Ectodermal cell (in vitro differentiated cells): ENCODE results near the gene UBAC2.
"Not testable (repeated sequence)": the region's sequence is repeated elsewhere in the genome, so short reads cannot be mapped to it uniquely, and the experiment has no call there.

Experiments
- H3K27ac ChIP-seq: 2 replicates; pipeline ENCODE4 v1.7.0; 2013; ENCODE audit warnings: mild to moderate bottlenecking, low read depth, low read length; ENCODE audit not compliant: insufficient read depth, poor library complexity, severe bottlenecking
- H3K27me3 ChIP-seq: 2 replicates; pipeline ENCODE4 v1.7.0; 2013; ENCODE audit warnings: mild to moderate bottlenecking, low read length; ENCODE audit not compliant: insufficient read depth, control insufficient read depth, poor library complexity, severe bottlenecking
- H3K36me3 ChIP-seq: one replicate; pipeline ENCODE4 v1.7.0; 2013; ENCODE audit warnings: low read length; ENCODE audit not compliant: control insufficient read depth, insufficient read depth
- H3K4me1 ChIP-seq: one replicate; pipeline ENCODE4 v1.7.0; 2013; ENCODE audit warnings: low read length; ENCODE audit not compliant: control insufficient read depth, insufficient read depth
- H3K4me3 ChIP-seq: 2 replicates; pipeline ENCODE4 v1.7.0; 2013; ENCODE audit warnings: low read depth, low read length, control low read depth; ENCODE audit not compliant: insufficient read depth
- H3K9me3 ChIP-seq: 2 replicates; pipeline ENCODE4 v1.7.0; 2013; ENCODE audit warnings: mild to moderate bottlenecking, low read length, moderate library complexity; ENCODE audit not compliant: control insufficient read depth
- WGBS, 2 experiments: methylation state at CpG; one replicate each; pipeline ENCODE4 v1.1.7; 2013; ENCODE audit warnings: missing lambda C conversion rate in 2 of 2; 5-methylcytosine and 5-hydroxymethylcytosine counted together

The UBAC2 gene

GRCh38 chr13:99221567-99222239 is 21.0 kb downstream of the UBAC2 start:
- WGBS, 2 experiments: 90 to 93% methylated on average over 8 of the region's 8 CpGs
- no peaks in the 10 kb centered on the region for H3K9me3 ChIP-seq
- H3K27me3 ChIP-seq: no peaks in the 10 kb centered on the region
- no peak overlapping the region for H3K4me3 ChIP-seq
- H3K4me1 ChIP-seq: peaks cover 9% of the 10 kb centered on the region
- H3K36me3 ChIP-seq: no peaks in the 10 kb centered on the region
- H3K27ac ChIP-seq: no peak overlapping the region

GRCh38 chr13:99223587-99223986 is 22.9 kb downstream of the UBAC2 start:
- no peaks in the 10 kb centered on the region for H3K9me3 ChIP-seq
- 100% methylated on average over 1 of the region's 1 CpG for WGBS, 2 experiments
- no peaks in the 10 kb centered on the region for H3K27me3 ChIP-seq
- H3K27ac ChIP-seq: no peak overlapping the region
- H3K4me3 ChIP-seq: no peak overlapping the region
- no peaks in the 10 kb centered on the region for H3K36me3 ChIP-seq
- peaks cover 2% of the 10 kb centered on the region for H3K4me1 ChIP-seq

GRCh38 chr13:99224021-99224420 is 23.4 kb downstream of the UBAC2 start:
- Histone ChIP-seq H3K36me3 (no peaks in the 10 kb centered on the region), H3K4me3 (no peak overlapping the region), H3K9me3 (no peaks in the 10 kb centered on the region), H3K27ac (no peak overlapping the region), H3K27me3 (no peaks in the 10 kb centered on the region), H3K4me1 (no peaks in the 10 kb centered on the region)
- 77 to 81% methylated on average over 2 of the region's 2 CpGs for WGBS, 2 experiments

- Histone ChIP-seq H3K27ac (no peak overlapping the region), H3K27me3 (no peaks in the 10 kb centered on the region), H3K9me3 (no peaks in the 10 kb centered on the region), H3K4me3 (no peak overlapping the region), H3K36me3 (no peaks in the 10 kb centered on the region), H3K4me1 (no peaks in the 10 kb centered on the region)
- 84 to 86% methylated on average over 4 of the region's 4 CpGs for WGBS, 2 experiments
These were observed 24.4 kb downstream of the UBAC2 start for GRCh38 chr13:99225078-99225477.

GRCh38 chr13:99226513-99226912 is 25.9 kb downstream of the UBAC2 start:
- no peaks in the 10 kb centered on the region for H3K36me3 ChIP-seq
- H3K4me1 ChIP-seq: no peaks in the 10 kb centered on the region
- H3K27ac ChIP-seq: no peak overlapping the region
- H3K4me3 ChIP-seq: no peak overlapping the region
- H3K9me3 ChIP-seq: no peaks in the 10 kb centered on the region
- no peaks in the 10 kb centered on the region for H3K27me3 ChIP-seq
- WGBS, 2 experiments: 91 to 95% methylated on average over 2 of the region's 2 CpGs

GRCh38 chr13:99227331-99227900 is 26.8 kb downstream of the UBAC2 start:
- Histone ChIP-seq H3K9me3 (no peaks in the 10 kb centered on the region), H3K4me1 (no peaks in the 10 kb centered on the region), H3K36me3 (no peaks in the 10 kb centered on the region), H3K27ac (no peak overlapping the region), H3K4me3 (no peak overlapping the region), H3K27me3 (no peaks in the 10 kb centered on the region)
- WGBS, 2 experiments: 93 to 96% methylated on average over 5 to 6 of the region's 6 CpGs

GRCh38 chr13:99227909-99228688 is 27.4 kb downstream of the UBAC2 start:
- Histone ChIP-seq H3K4me3 (no peak overlapping the region), H3K4me1 (no peaks in the 10 kb centered on the region), H3K27me3 (no peaks in the 10 kb centered on the region), H3K9me3 (no peaks in the 10 kb centered on the region), H3K27ac (no peak overlapping the region), H3K36me3 (no peaks in the 10 kb centered on the region)
- 88 to 96% methylated on average over 13 to 14 of the region's 15 CpGs for WGBS, 2 experiments

GRCh38 chr13:99228737-99229691 is 28.4 kb downstream of the UBAC2 start:
- Histone ChIP-seq H3K4me3 (no peak overlapping the region), H3K9me3 (no peaks in the 10 kb centered on the region), H3K4me1 (no peaks in the 10 kb centered on the region), H3K27ac (no peak overlapping the region), H3K36me3 (no peaks in the 10 kb centered on the region), H3K27me3 (no peaks in the 10 kb centered on the region)
- WGBS, 2 experiments: 88 to 89% methylated on average over 13 of the region's 13 CpGs

GRCh38 chr13:99230588-99230987 is 29.9 kb downstream of the UBAC2 start:
- 93 to 94% methylated on average over 12 of the region's 12 CpGs for WGBS, 2 experiments
- H3K9me3 ChIP-seq, H3K36me3 ChIP-seq, H3K27me3 ChIP-seq, H3K4me1 ChIP-seq, H3K27ac ChIP-seq, H3K4me3 ChIP-seq: not testable (repeated sequence)
